Mammary epithelial cell (primary cell): ENCODE data around the gene IFT57.

Experiments used
- CTCF ChIP-seq, 2 donors: IDR thresholded peaks in 1 of 2; conservative IDR thresholded peaks in 1 of 2; 2 replicates each; pipeline ENCODE4 v1.5.1; 2011 to 2012; ENCODE audit warnings: inconsistent platforms in 2 of 2, low read length in 2 of 2, mild to moderate bottlenecking in 2 of 2, control low read depth in 1 of 2, low read depth in 1 of 2; ENCODE audit not compliant: insufficient read depth in 1 of 2; ENCODE audit errors: extremely low read depth in 1 of 2
- EZH2 ChIP-seq: IDR thresholded peaks from 2 replicates; pipeline ENCODE4 v1.6.1; 2012; ENCODE audit warnings: low read length, inconsistent platforms, borderline replicate concordance

GRCh38 chr3:108228286-108228685 lies 6.1 kb upstream of the IFT57 start:
- TF ChIP-seq CTCF (conservative IDR thresholded peaks at IDR 0.05 in 1 of 2, IDR thresholded peaks at IDR 0.05 in 1 of 2; ENCODE audit: extremely low read depth in 1 of 2, insufficient read depth in 1 of 2, low read depth in 1 of 2, low read length in 2 of 2) (no peak), EZH2 (no peak)
